NCI-H1694 (cell line): ENCODE results near the gene FUT4.
"Not testable (repeated sequence)": the region's sequence is repeated elsewhere in the genome, so short reads cannot be mapped to it uniquely, and the experiment has no call there.

Source experiments
- DNase-seq: peaks from one replicate; lab custom pipeline; 2025; lab: John Stamatoyannopoulos, UW

The FUT4 gene

GRCh38 chr11:94533696-94534630 is 9.8 kb upstream of the FUT4 start:
- no peak for DNase-seq

GRCh38 chr11:94536386-94536785 is 7.3 kb upstream of the FUT4 start:
- no peak for DNase-seq

GRCh38 chr11:94537031-94537600 is 6.6 kb upstream of the FUT4 start:
- no peak for DNase-seq

- no peak for DNase-seq
Measured at GRCh38 chr11:94539420-94539819, 4.3 kb upstream of the FUT4 start.

- DNase-seq = no peak
Measured at GRCh38 chr11:94544646-94545263, 1.0 kb downstream of the FUT4 start.

- no peak for DNase-seq
Measured at GRCh38 chr11:94545264-94546161, 1.8 kb downstream of the FUT4 start.

- DNase-seq = no peak
Measured at GRCh38 chr11:94546162-94546470, 2.4 kb downstream of the FUT4 start.

GRCh38 chr11:94546886-94547285 is 3.2 kb downstream of the FUT4 start:
- DNase-seq = no peak

- no peak for DNase-seq
Measured at GRCh38 chr11:94549146-94549545, 5.4 kb downstream of the FUT4 start.

- no peak for DNase-seq
Measured at GRCh38 chr11:94550513-94550912, 6.8 kb downstream of the FUT4 start.

GRCh38 chr11:94553938-94554337 is 10.2 kb downstream of the FUT4 start:
- no peak for DNase-seq

- DNase-seq = not testable (repeated sequence)
Measured at GRCh38 chr11:94555752-94556329, 12.1 kb downstream of the FUT4 start.

- DNase-seq = no peak
Measured at GRCh38 chr11:94557421-94557820, 13.7 kb downstream of the FUT4 start.

GRCh38 chr11:94557992-94558391 is 14.3 kb downstream of the FUT4 start:
- no peak for DNase-seq

- DNase-seq = no peak
Measured at GRCh38 chr11:94558468-94558867, 14.7 kb downstream of the FUT4 start.

- DNase-seq = no peak
Measured at GRCh38 chr11:94558932-94559331, 15.2 kb downstream of the FUT4 start.

- DNase-seq = no peak
Measured at GRCh38 chr11:94559361-94559760, 15.6 kb downstream of the FUT4 start.

GRCh38 chr11:94560834-94561233 is 17.1 kb downstream of the FUT4 start:
- no peak for DNase-seq

GRCh38 chr11:94563176-94563847 is 19.6 kb downstream of the FUT4 start:
- DNase-seq = no peak

GRCh38 chr11:94563848-94564467 is 20.2 kb downstream of the FUT4 start:
- DNase-seq = no peak

- no peak for DNase-seq
Measured at GRCh38 chr11:94567181-94567670, 23.5 kb downstream of the FUT4 start, which contains the start of gene PIWIL4. Gene PIWIL4 (plus strand): TSS chr11:94567368. CDS start chr11:94567519, 151 bp downstream.
